Kidney (tissue), 14 donors: ENCODE results near the gene TBK1. TPM values are rescaled to one million over a fixed set of nuclear protein-coding genes. Genes with fewer than 3 reads are reported as not detected.

Experiments
- DNase-seq, 5 donors: peaks; one replicate each; pipeline ENCODE4 v3.0.0-alpha.2; 2013 to 2020
- FAIRE-seq: peaks from 2 replicates; lab custom pipeline; 2012; peaks lifted over from hg19 to GRCh38; lab: Jason Lieb, UNC
- H3K27ac ChIP-seq, 2 donors: one replicate each; pipeline ENCODE4 v1.7.0; 2013; ENCODE audit warnings: low read depth in 2 of 2, low read length in 2 of 2, inconsistent platforms in 1 of 2
- H3K27me3 ChIP-seq: one replicate; pipeline ENCODE4 v1.7.1; 2013; ENCODE audit warnings: low read length, inconsistent platforms; ENCODE audit not compliant: control insufficient read depth, insufficient read depth
- H3K36me3 ChIP-seq, 3 donors: one replicate each; pipeline versions ENCODE4 v1.7.0 to v1.7.1; 2013; ENCODE audit warnings: low read length in 3 of 3, control low read depth in 1 of 3, inconsistent platforms in 1 of 3; ENCODE audit not compliant: insufficient read depth in 3 of 3, control insufficient read depth in 2 of 3
- H3K4me1 ChIP-seq, 3 donors: one replicate each; pipeline versions ENCODE4 v1.7.0 to v1.7.1; 2013; ENCODE audit warnings: low read length in 3 of 3, inconsistent platforms in 1 of 3, low read depth in 1 of 3; ENCODE audit not compliant: control insufficient read depth in 2 of 3, insufficient read depth in 2 of 3
- H3K4me3 ChIP-seq, 3 donors: one replicate each; pipeline versions ENCODE4 v1.7.0 to v1.8.1; 2013; ENCODE audit warnings: low read length in 3 of 3, control low read depth in 1 of 3, inconsistent platforms in 1 of 3
- H3K9ac ChIP-seq, 3 donors: one replicate each; pipeline versions ENCODE4 v1.7.0 to v1.7.1; 2013; ENCODE audit warnings: low read length in 3 of 3, control low read depth in 1 of 3, inconsistent platforms in 1 of 3
- H3K9me3 ChIP-seq, 3 donors: one replicate each; pipeline versions ENCODE4 v1.7.0 to v1.7.1; 2013; ENCODE audit warnings: low read length in 3 of 3, control low read depth in 1 of 3, inconsistent platforms in 1 of 3; ENCODE audit not compliant: control insufficient read depth in 2 of 3, insufficient read depth in 1 of 3
- intact Hi-C: fragments of 100-400 bp; cut with DNase I; formaldehyde crosslinking; loops from one replicate; pipeline ENCODE4 v1.11.1; 2022
- polyA plus RNA-seq: library from polyadenylated mRNA; stranded (reverse); fragments of 350-450 nt; fragmentation: Illumina TruSeq; extraction: RNeasy Lipid Tissue Mini Kit (QIAGEN cat#74804); gene quantifications from one replicate; pipeline ENCODE4 v1.2.3, GENCODE V29; 2014; ENCODE audit warnings: low read depth, low replicate concordance; ENCODE audit not compliant: insufficient read depth
- total RNA-seq: library from RNA; stranded (reverse); fragmentation: NEBNext Ultra II Directional; extraction: Animal tissue kit (Norgen Biotek cat#: 25700); gene quantifications from one replicate; pipeline ENCODE4 v1.2.1, GENCODE V29; 2021
- TF ChIP-seq, protein P1 (sequence below): IDR thresholded peaks from 3 replicates; pipeline ENCODE4 v1.5.1; 2012; ENCODE audit warnings: mild to moderate bottlenecking, moderate library complexity, borderline replicate concordance; ENCODE audit not compliant: insufficient read depth; ENCODE audit errors: extremely low read depth
- donor health status: control.
- donor health status: control.
- donor health status: control.
- donor health status: control.
- donor health status: control.
- donor health status: DM: yes; HTN: yes; CAD: no.
- donor health status: Normal renal cell carcinoma (clear cell type).

Gene TBK1
- total and polyA plus RNA-seq, 2 donors from 2014 or later = 9.7 to 21.7 TPM

DNA sequence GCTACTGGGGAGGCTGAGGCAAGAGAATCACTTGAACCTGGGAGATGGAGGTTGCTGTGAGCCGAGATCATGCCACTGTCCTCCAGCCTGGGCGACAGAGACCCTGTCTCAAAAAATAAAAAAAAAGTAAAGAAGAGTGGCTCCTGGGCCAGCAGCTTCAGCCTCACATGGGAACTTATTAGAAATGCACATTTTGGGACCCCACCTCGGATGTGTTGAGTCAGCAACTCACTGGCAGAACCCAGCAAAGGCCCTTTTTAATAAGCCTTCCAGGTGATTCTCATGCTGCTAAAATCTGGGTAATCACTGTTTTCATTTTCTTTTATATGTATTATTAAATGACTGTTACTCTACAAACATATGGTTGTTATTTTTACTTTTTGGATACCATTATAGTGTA, 41.6 kb downstream of the TBK1 start:
- no peak overlapping the region for H3K9ac ChIP-seq
- intact Hi-C loops = no loop called here
- FAIRE-seq = no peak
- no peak overlapping the region for H3K4me3 ChIP-seq
- TF ChIP-seq, protein P1, sequence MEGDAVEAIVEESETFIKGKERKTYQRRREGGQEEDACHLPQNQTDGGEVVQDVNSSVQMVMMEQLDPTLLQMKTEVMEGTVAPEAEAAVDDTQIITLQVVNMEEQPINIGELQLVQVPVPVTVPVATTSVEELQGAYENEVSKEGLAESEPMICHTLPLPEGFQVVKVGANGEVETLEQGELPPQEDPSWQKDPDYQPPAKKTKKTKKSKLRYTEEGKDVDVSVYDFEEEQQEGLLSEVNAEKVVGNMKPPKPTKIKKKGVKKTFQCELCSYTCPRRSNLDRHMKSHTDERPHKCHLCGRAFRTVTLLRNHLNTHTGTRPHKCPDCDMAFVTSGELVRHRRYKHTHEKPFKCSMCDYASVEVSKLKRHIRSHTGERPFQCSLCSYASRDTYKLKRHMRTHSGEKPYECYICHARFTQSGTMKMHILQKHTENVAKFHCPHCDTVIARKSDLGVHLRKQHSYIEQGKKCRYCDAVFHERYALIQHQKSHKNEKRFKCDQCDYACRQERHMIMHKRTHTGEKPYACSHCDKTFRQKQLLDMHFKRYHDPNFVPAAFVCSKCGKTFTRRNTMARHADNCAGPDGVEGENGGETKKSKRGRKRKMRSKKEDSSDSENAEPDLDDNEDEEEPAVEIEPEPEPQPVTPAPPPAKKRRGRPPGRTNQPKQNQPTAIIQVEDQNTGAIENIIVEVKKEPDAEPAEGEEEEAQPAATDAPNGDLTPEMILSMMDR = no peak
- H3K36me3 ChIP-seq = peaks cover 5 to 36% (median 14%) of the 10 kb centered on the region in 3 donors
- H3K27ac ChIP-seq = no peak overlapping the region
- no peaks in the 10 kb centered on the region for H3K9me3 ChIP-seq
- no peaks in the 10 kb centered on the region for H3K4me1 ChIP-seq
- no peak for DNase-seq
- no peaks in the 10 kb centered on the region for H3K27me3 ChIP-seq

GRCh38 chr12:64494998-64495729, 43.2 kb downstream of the TBK1 start:
- Histone ChIP-seq H3K36me3 (peaks cover 2 to 32% (median 11%) of the 10 kb centered on the region in 3 donors), H3K27me3 (no peaks in the 10 kb centered on the region), H3K4me1 (no peaks in the 10 kb centered on the region), H3K9ac (no peak overlapping the region), H3K4me3 (no peak overlapping the region), H3K27ac (no peak overlapping the region), H3K9me3 (no peaks in the 10 kb centered on the region)
- FAIRE-seq (no peak), DNase-seq (no peak)
- TF ChIP-seq, protein P1 = no peak
- intact Hi-C loops = no loop called here

- Histone ChIP-seq H3K4me1 (no peaks in the 10 kb centered on the region), H3K27ac (no peak overlapping the region), H3K27me3 (no peaks in the 10 kb centered on the region), H3K9me3 (no peaks in the 10 kb centered on the region), H3K9ac (no peak overlapping the region), H3K36me3 (peaks cover 2 to 23% (median 11%) of the 10 kb centered on the region in 3 donors), H3K4me3 (no peak overlapping the region)
- DNase-seq (no peak), FAIRE-seq (no peak)
- TF ChIP-seq, protein P1 = no peak
- intact Hi-C loops = no loop called here
These were observed 45.0 kb downstream of the TBK1 start for GRCh38 chr12:64496839-64497400.
